ENCODE data around the gene RLN3.
A peak's percentile ranks its signal among the peaks of the same experiment; 100 is the strongest.
"Not testable (repeated sequence)": the region's sequence is repeated elsewhere in the genome, so short reads cannot be mapped to it uniquely, and the experiment has no call there.

Gene RLN3

GRCh38 chr19:14023404-14024235 is 4.3 kb upstream of the RLN3 start:
- DNase-seq: peak; percentile 8 to 81

GRCh38 chr19:14026652-14027192 is 1.2 kb upstream of the RLN3 start:
- not testable (repeated sequence) for DNase-seq

GRCh38 chr19:14028901-14029300 is 953 bp downstream of the RLN3 start:
- DNase-seq: no peak

- peak in 1 of 2 donors; percentile 33 for DNase-seq
These were observed 3.2 kb downstream of the RLN3 start for GRCh38 chr19:14030997-14031718.

- peak; percentile 56 to 95 for DNase-seq
These were observed 4.0 kb downstream of the RLN3 start, which contains the start of gene IL27RA for GRCh38 chr19:14031719-14032480. Gene IL27RA (plus strand): TSS chr19:14031762. CDS start chr19:14031873, 111 bp downstream.

- no peak for DNase-seq
These were observed 6.0 kb downstream of the RLN3 start for GRCh38 chr19:14033946-14034345.

GRCh38 chr19:14035159-14035558 is 7.2 kb downstream of the RLN3 start:
- not testable (repeated sequence) for DNase-seq

GRCh38 chr19:14035706-14036105 is 7.8 kb downstream of the RLN3 start:
- DNase-seq: no peak

- no peak for DNase-seq
These were observed 11.2 kb downstream of the RLN3 start for GRCh38 chr19:14039181-14039580.

- not testable (repeated sequence) for DNase-seq
These were observed 15.0 kb downstream of the RLN3 start for GRCh38 chr19:14042659-14043608.

- not testable (repeated sequence) for DNase-seq
These were observed 19.9 kb downstream of the RLN3 start for GRCh38 chr19:14047866-14048265.

GRCh38 chr19:14048443-14049153 is 20.6 kb downstream of the RLN3 start:
- DNase-seq: peak; percentile 26 to 61

- no peak for DNase-seq
These were observed 22.6 kb downstream of the RLN3 start for GRCh38 chr19:14050512-14050911.

- not testable (repeated sequence) for DNase-seq
These were observed 23.0 kb downstream of the RLN3 start for GRCh38 chr19:14050961-14051360.

GRCh38 chr19:14051980-14052379 is 24.0 kb downstream of the RLN3 start:
- DNase-seq: no peak

- DNase-seq: no peak
These were observed 24.5 kb downstream of the RLN3 start for GRCh38 chr19:14052470-14052869.

GRCh38 chr19:14053032-14053431 is 25.1 kb downstream of the RLN3 start:
- no peak for DNase-seq

GRCh38 chr19:14053500-14053899 is 25.6 kb downstream of the RLN3 start:
- DNase-seq: no peak

GRCh38 chr19:14054099-14054498 is 26.2 kb downstream of the RLN3 start:
- DNase-seq: no peak

GRCh38 chr19:14054721-14055120 is 26.8 kb downstream of the RLN3 start:
- DNase-seq: no peak

- no peak for DNase-seq
These were observed 27.4 kb downstream of the RLN3 start for GRCh38 chr19:14055396-14055795.

Measured in bone marrow (tissue), 2 donors.